WTC11 (cell line): Measurements from ENCODE around the gene OS9. TPM values are rescaled to one million over a fixed set of nuclear protein-coding genes. Genes with fewer than 3 reads are reported as not detected.

Source experiments
- ATAC-seq: fragments of 200-7000 bp; cut with Tn5 transposase; 2 replicates; pipeline ENCODE4 v1.10.0; 2021; ENCODE audit warnings: mild to moderate bottlenecking, moderate library complexity
- CTCF ChIA-PET: fragments of 300-600 bp; sonication (Branson Sonifier 250); formaldehyde crosslinking; loops from one replicate; lab custom pipeline; 2021; ENCODE audit warnings: antibody characterized with exemption; lab: Charles Lee
- POLR2A ChIA-PET: fragments of 350-600 bp; sonication (Branson Sonifier 250); formaldehyde crosslinking; loops from one replicate; lab custom pipeline; 2021; ENCODE audit warnings: antibody characterized with exemption; lab: Charles Lee
- DNase-seq: peaks from one replicate; pipeline ENCODE4 v3.0.0; 2021; ENCODE audit warnings: low spot score
- H3K27ac Mint-ChIP-seq: 2 replicates; pipeline ENCODE4 v1.8.0; 2021; ENCODE audit warnings: mixed read lengths
- H3K27me3 Mint-ChIP-seq: 2 replicates; pipeline ENCODE4 v1.8.0; 2021; ENCODE audit warnings: low read depth, mild to moderate bottlenecking, moderate library complexity, mixed read lengths
- H3K36me3 Mint-ChIP-seq: 2 replicates; pipeline ENCODE4 v1.8.0; 2021; ENCODE audit warnings: mixed read lengths
- H3K4me1 Mint-ChIP-seq: 2 replicates; pipeline ENCODE4 v1.8.0; 2022; ENCODE audit warnings: mixed read lengths
- H3K4me3 Mint-ChIP-seq: 2 replicates; pipeline ENCODE4 v1.8.0; 2021; ENCODE audit warnings: mild to moderate bottlenecking, moderate library complexity, mixed read lengths
- H3K9me3 Mint-ChIP-seq: 2 replicates; pipeline ENCODE4 v1.8.0; 2021; ENCODE audit warnings: mixed read lengths
- FOXP1 ChIP-seq: sonication (generic); formaldehyde crosslinking; IDR thresholded peaks from 2 replicates; pipeline ENCODE4 v1.8.0; 2022; ENCODE audit warnings: missing genetic modification reagents, mild to moderate bottlenecking, moderate library complexity, borderline replicate concordance
- GTF2I ChIP-seq: fragments of 250-450 bp; sonication (Bioruptor Pico); conservative IDR thresholded peaks from 2 replicates; pipeline ENCODE4 v1.4.0; 2021; ENCODE audit warnings: mild to moderate bottlenecking
- KAT7 ChIP-seq: sonication (generic); formaldehyde crosslinking; IDR thresholded peaks from 2 replicates; pipeline ENCODE4 v1.8.1; 2023; ENCODE audit warnings: missing genetic modification reagents, mild to moderate bottlenecking, borderline replicate concordance
- MYBL2 ChIP-seq: sonication (generic); formaldehyde crosslinking; IDR thresholded peaks from 2 replicates; pipeline ENCODE4 v1.8.1; 2023; ENCODE audit warnings: mild to moderate bottlenecking, moderate library complexity, missing genetic modification reagents
- NFATC4 ChIP-seq: fragments of 250-450 bp; sonication (Bioruptor Pico); IDR thresholded peaks from 2 replicates; pipeline ENCODE4 v1.9.0; 2021; ENCODE audit warnings: mild to moderate bottlenecking
- NFYB ChIP-seq: sonication (generic); formaldehyde crosslinking; conservative IDR thresholded peaks from 2 replicates; pipeline ENCODE4 v1.8.0; 2022; ENCODE audit warnings: low read depth, missing genetic modification reagents
- NR1H2 ChIP-seq: sonication (generic); formaldehyde crosslinking; IDR thresholded peaks from 2 replicates; pipeline ENCODE4 v1.9.0; 2021; ENCODE audit warnings: mild to moderate bottlenecking, moderate library complexity, missing genetic modification reagents
- NR2C2 ChIP-seq: sonication (generic); formaldehyde crosslinking; IDR thresholded peaks from 2 replicates; pipeline ENCODE4 v1.8.0; 2022; ENCODE audit warnings: mild to moderate bottlenecking, missing genetic modification reagents
- RELA ChIP-seq: sonication (generic); formaldehyde crosslinking; IDR thresholded peaks from 2 replicates; pipeline ENCODE4 v1.8.1; 2022; ENCODE audit warnings: missing genetic modification reagents, mild to moderate bottlenecking, borderline replicate concordance
- SMAD3 ChIP-seq: sonication (generic); formaldehyde crosslinking; IDR thresholded peaks from 2 replicates; pipeline ENCODE4 v1.8.0; 2022; ENCODE audit warnings: missing genetic modification reagents, mild to moderate bottlenecking, borderline replicate concordance
- SMAD4 ChIP-seq: sonication (generic); formaldehyde crosslinking; IDR thresholded peaks from 2 replicates; pipeline ENCODE4 v1.8.0; 2022; ENCODE audit warnings: mild to moderate bottlenecking, missing genetic modification reagents
- TCF7 ChIP-seq: sonication (generic); formaldehyde crosslinking; IDR thresholded peaks from 2 replicates; pipeline ENCODE4 v1.8.0; 2022; ENCODE audit warnings: mild to moderate bottlenecking, low read depth, missing genetic modification reagents, moderate library complexity
- ZNF121 ChIP-seq: sonication (generic); formaldehyde crosslinking; IDR thresholded peaks from 2 replicates; pipeline ENCODE4 v1.8.0; 2023; ENCODE audit warnings: missing genetic modification reagents
- ZNF423 ChIP-seq: fragments of 250-450 bp; sonication (Bioruptor Pico); IDR thresholded peaks from 2 replicates; pipeline ENCODE4 v2.1.2; 2022; ENCODE audit warnings: mild to moderate bottlenecking, moderate library complexity
- total RNA-seq: library from RNA; stranded (reverse); gene quantifications from 3 replicates; pipeline ENCODE4 v1.2.3, GENCODE V29; 2021
- TF ChIP-seq, protein P1 (sequence below): sonication (generic); formaldehyde crosslinking; IDR thresholded peaks from 2 replicates; pipeline ENCODE4 v1.8.0; 2022; ENCODE audit warnings: mild to moderate bottlenecking, missing genetic modification reagents
- TF ChIP-seq, protein P2 (sequence below): sonication (generic); formaldehyde crosslinking; IDR thresholded peaks from 2 replicates; pipeline ENCODE4 v1.8.1; 2023; ENCODE audit warnings: mild to moderate bottlenecking, missing genetic modification reagents
- TF ChIP-seq, protein P3 (sequence below): sonication (generic); formaldehyde crosslinking; IDR thresholded peaks from 2 replicates; pipeline ENCODE4 v1.8.1; 2023; ENCODE audit warnings: mild to moderate bottlenecking, moderate library complexity, missing genetic modification reagents
- TF ChIP-seq, protein P4 (sequence below): sonication (generic); formaldehyde crosslinking; IDR thresholded peaks from 2 replicates; pipeline ENCODE4 v1.8.0; 2023; ENCODE audit warnings: missing genetic modification reagents
- TF ChIP-seq, protein P5 (sequence below): sonication (generic); formaldehyde crosslinking; IDR thresholded peaks from 2 replicates; pipeline ENCODE4 v1.8.0; 2022; ENCODE audit warnings: missing genetic modification reagents
- TF ChIP-seq, protein P6 (sequence below): sonication (generic); formaldehyde crosslinking; IDR thresholded peaks from 2 replicates; pipeline ENCODE4 v1.8.0; 2022; ENCODE audit warnings: mild to moderate bottlenecking, missing genetic modification reagents
- TF ChIP-seq, protein P7 (sequence below): fragments of 250-450 bp; sonication (Bioruptor Pico); IDR thresholded peaks from 2 replicates; pipeline ENCODE4 v1.9.0; 2021; ENCODE audit warnings: mild to moderate bottlenecking

Gene OS9
- total RNA-seq, 1 experiment from 2014 or later, result 77.5 TPM

DNA sequence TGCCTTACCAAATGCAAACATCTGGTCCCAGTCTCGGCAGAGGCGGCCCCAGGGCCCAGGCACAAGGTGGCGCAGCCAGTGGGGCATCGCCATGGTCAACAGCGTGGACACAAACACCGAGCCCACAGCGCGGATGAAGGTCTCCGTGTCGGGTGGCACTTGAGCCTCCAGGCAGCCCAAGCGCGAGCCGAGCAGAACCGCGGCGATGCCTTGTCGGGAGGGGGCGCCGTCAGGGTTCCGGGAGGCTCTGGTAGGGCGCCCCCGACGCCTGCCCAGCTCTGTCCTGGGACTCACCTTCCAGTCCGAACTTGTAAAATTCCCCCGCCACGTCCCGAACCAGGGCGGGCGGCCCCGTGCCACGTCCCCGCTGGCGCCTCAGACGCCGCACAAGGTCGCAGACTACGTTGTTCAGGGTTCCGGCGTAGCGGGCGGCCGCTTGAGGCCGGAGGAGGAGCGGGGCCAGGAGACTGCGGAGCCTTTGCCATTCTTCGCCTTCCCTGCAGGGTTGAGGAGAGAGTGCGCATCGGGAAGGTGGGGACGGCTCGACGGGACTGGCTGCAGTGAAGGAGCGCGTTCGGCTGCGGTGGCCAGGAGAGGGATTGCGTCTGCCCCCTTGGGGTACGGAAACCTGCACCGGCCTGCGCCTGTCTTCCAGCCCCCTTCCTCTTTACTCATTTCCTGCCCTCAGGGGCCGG lies 71.2 kb downstream of the OS9 start:
- peak; percentile 69 for ATAC-seq
- peak; percentile 71 for DNase-seq
- H3K27me3 Mint-ChIP-seq, result peaks cover 82% of the 10 kb centered on the region
- no peaks in the 10 kb centered on the region for H3K9me3 Mint-ChIP-seq
- TF ChIP-seq MYBL2 (CRISPR knock-in tag), result 0 out of 2 replicates have a peak, but pooled peaks have one; percentile 52
- no peak for TF ChIP-seq GTF2I (CRISPR knock-in tag)
- TF ChIP-seq, protein P1, sequence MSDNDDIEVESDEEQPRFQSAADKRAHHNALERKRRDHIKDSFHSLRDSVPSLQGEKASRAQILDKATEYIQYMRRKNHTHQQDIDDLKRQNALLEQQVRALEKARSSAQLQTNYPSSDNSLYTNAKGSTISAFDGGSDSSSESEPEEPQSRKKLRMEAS (CRISPR knock-in tag), result peak; percentile 71; the same call in 1 of the 2 replicates
- TF ChIP-seq, protein P2, sequence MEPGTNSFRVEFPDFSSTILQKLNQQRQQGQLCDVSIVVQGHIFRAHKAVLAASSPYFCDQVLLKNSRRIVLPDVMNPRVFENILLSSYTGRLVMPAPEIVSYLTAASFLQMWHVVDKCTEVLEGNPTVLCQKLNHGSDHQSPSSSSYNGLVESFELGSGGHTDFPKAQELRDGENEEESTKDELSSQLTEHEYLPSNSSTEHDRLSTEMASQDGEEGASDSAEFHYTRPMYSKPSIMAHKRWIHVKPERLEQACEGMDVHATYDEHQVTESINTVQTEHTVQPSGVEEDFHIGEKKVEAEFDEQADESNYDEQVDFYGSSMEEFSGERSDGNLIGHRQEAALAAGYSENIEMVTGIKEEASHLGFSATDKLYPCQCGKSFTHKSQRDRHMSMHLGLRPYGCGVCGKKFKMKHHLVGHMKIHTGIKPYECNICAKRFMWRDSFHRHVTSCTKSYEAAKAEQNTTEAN, result peak; percentile 26; the same call in 1 of the 2 replicates
- 0 out of 2 replicates have a peak, but pooled peaks have one; percentile 36 for TF ChIP-seq KAT7
- 0 out of 2 replicates have a peak, but pooled peaks have one; percentile 28 for TF ChIP-seq RELA (CRISPR knock-in tag)
- TF ChIP-seq, protein P3, sequence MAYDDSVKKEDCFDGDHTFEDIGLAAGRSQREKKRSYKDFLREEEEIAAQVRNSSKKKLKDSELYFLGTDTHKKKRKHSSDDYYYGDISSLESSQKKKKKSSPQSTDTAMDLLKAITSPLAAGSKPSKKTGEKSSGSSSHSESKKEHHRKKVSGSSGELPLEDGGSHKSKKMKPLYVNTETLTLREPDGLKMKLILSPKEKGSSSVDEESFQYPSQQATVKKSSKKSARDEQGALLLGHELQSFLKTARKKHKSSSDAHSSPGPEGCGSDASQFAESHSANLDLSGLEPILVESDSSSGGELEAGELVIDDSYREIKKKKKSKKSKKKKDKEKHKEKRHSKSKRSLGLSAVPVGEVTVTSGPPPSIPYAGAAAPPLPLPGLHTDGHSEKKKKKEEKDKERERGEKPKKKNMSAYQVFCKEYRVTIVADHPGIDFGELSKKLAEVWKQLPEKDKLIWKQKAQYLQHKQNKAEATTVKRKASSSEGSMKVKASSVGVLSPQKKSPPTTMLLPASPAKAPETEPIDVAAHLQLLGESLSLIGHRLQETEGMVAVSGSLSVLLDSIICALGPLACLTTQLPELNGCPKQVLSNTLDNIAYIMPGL (CRISPR knock-in tag), result peak; percentile 88
- 0 out of 2 replicates have a peak, but pooled peaks have one; percentile 46 for TF ChIP-seq SMAD3
- no peak for TF ChIP-seq NR2C2
- TF ChIP-seq ZNF423 (CRISPR knock-in tag), result no peak
- peak; percentile 61; the same call in 1 of the 2 replicates for TF ChIP-seq FOXP1 (CRISPR knock-in tag)
- 0 out of 2 replicates have a peak, but pooled peaks have one; percentile 4 for TF ChIP-seq SMAD4 (CRISPR knock-in tag)
- 0 out of 2 replicates have a peak, but pooled peaks have one; percentile 60 for TF ChIP-seq TCF7
- 0 out of 2 replicates have a peak, but pooled peaks have one; percentile 2 for TF ChIP-seq NR1H2
- TF ChIP-seq NFYB (CRISPR knock-in tag), result 0 out of 2 replicates have a peak, but pooled peaks have one; percentile 27
- CTCF ChIA-PET, result interaction anchor here (1.2 to 5.3 kb wide), 6 partner anchors 9 to 132 kb away, joined by 4 to 80 read pairs (median 6); partner anchors contain the start of genes B4GALNT1 and TSFM
- peaks cover 18% of the 10 kb centered on the region for H3K36me3 Mint-ChIP-seq
- H3K4me3 Mint-ChIP-seq, result peak overlapping the region; percentile 74
- POLR2A ChIA-PET, result interaction anchor here (1.2 to 1.3 kb wide), 2 partner anchors 8 to 80 kb away, joined by 6 to 7 read pairs; no protein-coding TSS in a partner anchor
- no peak overlapping the region for H3K27ac Mint-ChIP-seq
- peaks cover 33% of the 10 kb centered on the region for H3K4me1 Mint-ChIP-seq

DNA sequence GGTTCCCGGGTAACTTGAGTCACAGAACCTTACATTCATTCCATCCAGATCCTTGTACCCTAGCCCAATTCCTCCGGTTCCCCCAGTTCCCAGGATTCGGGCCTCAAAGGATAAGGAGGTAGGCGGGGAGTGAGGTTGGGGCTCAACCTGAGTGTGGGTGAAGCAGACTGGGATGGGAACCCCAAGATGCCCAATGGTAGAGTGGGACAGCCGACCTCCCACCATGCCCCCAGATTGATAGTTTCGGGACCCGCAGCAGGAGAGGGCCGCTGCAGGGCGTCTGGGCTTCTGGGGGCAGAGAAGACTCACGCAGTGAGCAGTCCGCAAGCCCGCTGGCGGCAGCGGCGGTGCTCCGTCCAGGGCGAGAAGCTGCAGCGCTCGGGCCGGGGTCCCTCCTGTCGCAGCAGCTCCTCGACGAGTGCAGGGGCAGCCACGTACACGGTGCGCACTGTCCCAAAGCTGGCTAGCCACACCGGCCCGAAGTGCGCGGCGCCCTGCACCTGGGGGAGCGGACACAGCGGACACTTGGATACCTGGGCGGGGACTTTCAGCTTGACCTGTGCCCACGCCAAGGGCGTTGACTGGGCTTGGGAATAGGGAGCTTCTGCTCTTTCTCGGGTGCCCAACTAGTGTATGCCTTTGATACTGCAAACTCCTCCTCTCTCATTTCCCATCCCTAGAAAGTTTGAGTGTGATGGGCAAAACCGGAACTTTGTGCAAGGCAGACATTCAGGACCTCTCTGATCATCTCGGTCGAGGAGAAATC lies 71.9 kb downstream of the OS9 start:
- DNase-seq, result no peak
- ChIA-PET CTCF (interaction anchor here (0.7 to 5.3 kb wide), 10 partner anchors 9 to 182 kb away, joined by 3 to 80 read pairs (median 4); partner anchors contain the start of genes ARHGEF25, AVIL and B4GALNT1), POLR2A (interaction anchor here (0.7 to 1.3 kb wide), 3 partner anchors 9 to 162 kb away, joined by 3 to 7 read pairs (median 6); no protein-coding TSS in a partner anchor)
- H3K4me1 Mint-ChIP-seq, result peaks cover 33% of the 10 kb centered on the region
- H3K36me3 Mint-ChIP-seq, result peaks cover 23% of the 10 kb centered on the region
- no peak overlapping the region for H3K27ac Mint-ChIP-seq
- H3K27me3 Mint-ChIP-seq, result peaks cover 74% of the 10 kb centered on the region
- peak; percentile 3 for ATAC-seq
- peak overlapping the region; percentile 74 for H3K4me3 Mint-ChIP-seq
- H3K9me3 Mint-ChIP-seq, result no peaks in the 10 kb centered on the region
- TF ChIP-seq, protein P4, sequence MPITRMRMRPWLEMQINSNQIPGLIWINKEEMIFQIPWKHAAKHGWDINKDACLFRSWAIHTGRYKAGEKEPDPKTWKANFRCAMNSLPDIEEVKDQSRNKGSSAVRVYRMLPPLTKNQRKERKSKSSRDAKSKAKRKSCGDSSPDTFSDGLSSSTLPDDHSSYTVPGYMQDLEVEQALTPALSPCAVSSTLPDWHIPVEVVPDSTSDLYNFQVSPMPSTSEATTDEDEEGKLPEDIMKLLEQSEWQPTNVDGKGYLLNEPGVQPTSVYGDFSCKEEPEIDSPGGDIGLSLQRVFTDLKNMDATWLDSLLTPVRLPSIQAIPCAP, result 0 out of 2 replicates have a peak, but pooled peaks have one; percentile 17
- TF ChIP-seq NFATC4 (CRISPR knock-in tag), result no peak
- TF ChIP-seq, protein P5, sequence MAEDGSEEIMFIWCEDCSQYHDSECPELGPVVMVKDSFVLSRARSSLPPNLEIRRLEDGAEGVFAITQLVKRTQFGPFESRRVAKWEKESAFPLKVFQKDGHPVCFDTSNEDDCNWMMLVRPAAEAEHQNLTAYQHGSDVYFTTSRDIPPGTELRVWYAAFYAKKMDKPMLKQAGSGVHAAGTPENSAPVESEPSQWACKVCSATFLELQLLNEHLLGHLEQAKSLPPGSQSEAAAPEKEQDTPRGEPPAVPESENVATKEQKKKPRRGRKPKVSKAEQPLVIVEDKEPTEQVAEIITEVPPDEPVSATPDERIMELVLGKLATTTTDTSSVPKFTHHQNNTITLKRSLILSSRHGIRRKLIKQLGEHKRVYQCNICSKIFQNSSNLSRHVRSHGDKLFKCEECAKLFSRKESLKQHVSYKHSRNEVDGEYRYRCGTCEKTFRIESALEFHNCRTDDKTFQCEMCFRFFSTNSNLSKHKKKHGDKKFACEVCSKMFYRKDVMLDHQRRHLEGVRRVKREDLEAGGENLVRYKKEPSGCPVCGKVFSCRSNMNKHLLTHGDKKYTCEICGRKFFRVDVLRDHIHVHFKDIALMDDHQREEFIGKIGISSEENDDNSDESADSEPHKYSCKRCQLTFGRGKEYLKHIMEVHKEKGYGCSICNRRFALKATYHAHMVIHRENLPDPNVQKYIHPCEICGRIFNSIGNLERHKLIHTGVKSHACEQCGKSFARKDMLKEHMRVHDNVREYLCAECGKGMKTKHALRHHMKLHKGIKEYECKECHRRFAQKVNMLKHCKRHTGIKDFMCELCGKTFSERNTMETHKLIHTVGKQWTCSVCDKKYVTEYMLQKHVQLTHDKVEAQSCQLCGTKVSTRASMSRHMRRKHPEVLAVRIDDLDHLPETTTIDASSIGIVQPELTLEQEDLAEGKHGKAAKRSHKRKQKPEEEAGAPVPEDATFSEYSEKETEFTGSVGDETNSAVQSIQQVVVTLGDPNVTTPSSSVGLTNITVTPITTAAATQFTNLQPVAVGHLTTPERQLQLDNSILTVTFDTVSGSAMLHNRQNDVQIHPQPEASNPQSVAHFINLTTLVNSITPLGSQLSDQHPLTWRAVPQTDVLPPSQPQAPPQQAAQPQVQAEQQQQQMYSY, result no peak
- TF ChIP-seq, protein P6, sequence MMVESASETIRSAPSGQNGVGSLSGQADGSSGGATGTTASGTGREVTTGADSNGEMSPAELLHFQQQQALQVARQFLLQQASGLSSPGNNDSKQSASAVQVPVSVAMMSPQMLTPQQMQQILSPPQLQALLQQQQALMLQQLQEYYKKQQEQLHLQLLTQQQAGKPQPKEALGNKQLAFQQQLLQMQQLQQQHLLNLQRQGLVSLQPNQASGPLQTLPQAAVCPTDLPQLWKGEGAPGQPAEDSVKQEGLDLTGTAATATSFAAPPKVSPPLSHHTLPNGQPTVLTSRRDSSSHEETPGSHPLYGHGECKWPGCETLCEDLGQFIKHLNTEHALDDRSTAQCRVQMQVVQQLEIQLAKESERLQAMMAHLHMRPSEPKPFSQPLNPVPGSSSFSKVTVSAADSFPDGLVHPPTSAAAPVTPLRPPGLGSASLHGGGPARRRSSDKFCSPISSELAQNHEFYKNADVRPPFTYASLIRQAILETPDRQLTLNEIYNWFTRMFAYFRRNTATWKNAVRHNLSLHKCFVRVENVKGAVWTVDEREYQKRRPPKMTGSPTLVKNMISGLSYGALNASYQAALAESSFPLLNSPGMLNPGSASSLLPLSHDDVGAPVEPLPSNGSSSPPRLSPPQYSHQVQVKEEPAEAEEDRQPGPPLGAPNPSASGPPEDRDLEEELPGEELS (CRISPR knock-in tag), result no peak
- TF ChIP-seq ZNF121 (CRISPR knock-in tag), result no peak
- TF ChIP-seq, protein P7, sequence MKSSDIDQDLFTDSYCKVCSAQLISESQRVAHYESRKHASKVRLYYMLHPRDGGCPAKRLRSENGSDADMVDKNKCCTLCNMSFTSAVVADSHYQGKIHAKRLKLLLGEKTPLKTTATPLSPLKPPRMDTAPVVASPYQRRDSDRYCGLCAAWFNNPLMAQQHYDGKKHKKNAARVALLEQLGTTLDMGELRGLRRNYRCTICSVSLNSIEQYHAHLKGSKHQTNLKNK (CRISPR knock-in tag), result no peak
